GM18907 (cell line): ENCODE measurements around the gene FHL1.

Source experiments
- ATAC-seq: cut with Tn5 transposase; IDR thresholded peaks from one replicate; pipeline ENCODE4 v1.9.1; 2021; ENCODE audit warnings: mild to moderate bottlenecking, moderate library complexity; ENCODE audit not compliant: unreplicated experiment

The FHL1 gene

GRCh38 chrX:136250191-136251040, 103.1 kb downstream of the FHL1 start:
- peak; percentile 40 for ATAC-seq

- ATAC-seq, result peak; percentile 82
These were observed 104.0 kb downstream of the FHL1 start, which contains the start of gene MAP7D3 for GRCh38 chrX:136251041-136251991. Gene MAP7D3 (minus strand): TSS chrX:136251400. CDS start chrX:136251358, 42 bp downstream.

DNA sequence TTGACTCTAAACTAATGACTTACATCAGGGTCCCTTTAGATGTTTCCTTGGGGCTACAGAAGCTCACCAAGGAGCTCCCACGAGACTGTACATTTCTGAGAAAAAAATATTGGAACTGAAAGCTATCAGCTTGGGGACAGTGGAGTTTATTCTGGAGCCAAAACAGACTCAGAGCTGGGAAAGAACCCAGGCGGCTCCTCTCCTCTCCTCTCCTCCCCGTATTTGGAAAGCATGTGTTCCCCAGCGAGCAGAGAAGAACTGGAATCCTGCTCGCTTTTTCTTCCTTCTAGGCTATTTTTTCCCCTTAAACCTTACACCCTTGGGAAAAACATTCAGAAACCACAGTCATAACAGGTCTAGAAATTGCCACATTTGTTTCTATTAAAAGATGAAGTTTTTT, 108.2 kb downstream of the FHL1 start:
- ATAC-seq, result no peak

DNA sequence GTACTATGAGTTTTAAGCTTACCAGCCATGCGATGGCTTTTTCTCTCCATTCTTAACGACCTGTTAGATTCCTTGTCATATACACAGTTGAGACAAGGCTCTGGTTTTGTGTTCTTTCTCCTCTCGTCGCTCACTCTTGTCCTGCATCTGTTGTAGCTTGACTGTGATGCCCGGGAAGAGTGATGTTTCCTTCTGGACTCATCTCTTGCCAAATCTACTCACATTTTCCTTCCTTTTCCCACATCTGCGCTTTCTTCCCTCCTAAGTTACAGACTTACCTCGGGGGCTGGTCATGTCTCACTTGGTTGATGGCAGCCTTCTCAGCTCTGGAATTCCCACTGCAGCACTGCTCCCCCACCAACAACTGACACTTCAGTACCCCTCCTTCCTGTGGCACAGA, 108.7 kb downstream of the FHL1 start:
- no peak for ATAC-seq

DNA sequence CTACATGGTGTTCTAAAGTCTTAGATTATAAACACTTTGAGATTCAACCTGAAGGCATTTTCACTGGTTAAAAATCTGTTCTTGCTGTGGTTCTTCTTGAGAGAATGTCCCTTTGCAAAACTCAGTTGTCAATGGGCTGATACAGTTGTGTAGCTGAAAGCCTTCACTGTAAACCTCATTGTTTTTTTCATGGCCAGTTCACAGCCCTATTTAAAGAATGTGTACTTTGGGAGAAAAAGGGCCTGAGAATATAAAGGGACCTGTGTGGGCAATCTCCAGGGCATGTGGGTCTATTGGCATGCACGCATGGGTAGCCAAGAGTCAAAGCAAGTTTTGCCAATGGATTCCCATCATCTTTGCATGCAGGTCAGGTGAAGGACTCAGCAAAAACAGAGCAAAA, 111.6 kb downstream of the FHL1 start:
- no peak for ATAC-seq

DNA sequence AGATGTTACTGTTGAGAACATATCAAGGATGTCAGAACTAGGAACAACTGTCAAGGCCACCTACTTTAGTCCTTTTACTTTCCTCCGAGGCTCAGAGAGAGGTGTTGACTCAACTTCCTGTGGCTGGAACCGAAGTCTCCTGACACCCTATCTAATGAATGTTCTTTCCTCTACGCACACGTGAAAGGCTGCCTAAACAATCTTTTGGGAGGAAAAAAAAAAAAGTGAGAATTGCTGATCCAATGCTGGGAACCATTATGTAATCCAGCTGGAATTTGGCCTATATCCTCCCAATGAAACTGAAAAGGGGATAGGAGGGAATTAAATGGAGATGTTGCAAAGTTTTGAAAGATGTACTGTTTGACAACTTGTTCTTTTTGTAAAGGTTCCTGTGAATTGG, 112.2 kb downstream of the FHL1 start:
- ATAC-seq, result no peak

GRCh38 chrX:136260776-136261175, 113.4 kb downstream of the FHL1 start:
- no peak for ATAC-seq
